Loucy (cell line): Measurements from ENCODE around the gene STK39.

Source experiments
- EZH2phosphoT487 ChIP-seq: fragments of 200-600 bp; IDR thresholded peaks from 2 replicates; pipeline ENCODE4 v1.6.1; 2018; ENCODE audit warnings: antibody characterized with exemption, mild to moderate bottlenecking, moderate library complexity, borderline replicate concordance
- TF ChIP-seq, protein P1 (sequence below): fragments of 200-600 bp; sonication (generic); conservative IDR thresholded peaks from 2 replicates; pipeline ENCODE4 v1.5.1; 2014; ENCODE audit warnings: mild to moderate bottlenecking, antibody characterized with exemption, low read length

DNA sequence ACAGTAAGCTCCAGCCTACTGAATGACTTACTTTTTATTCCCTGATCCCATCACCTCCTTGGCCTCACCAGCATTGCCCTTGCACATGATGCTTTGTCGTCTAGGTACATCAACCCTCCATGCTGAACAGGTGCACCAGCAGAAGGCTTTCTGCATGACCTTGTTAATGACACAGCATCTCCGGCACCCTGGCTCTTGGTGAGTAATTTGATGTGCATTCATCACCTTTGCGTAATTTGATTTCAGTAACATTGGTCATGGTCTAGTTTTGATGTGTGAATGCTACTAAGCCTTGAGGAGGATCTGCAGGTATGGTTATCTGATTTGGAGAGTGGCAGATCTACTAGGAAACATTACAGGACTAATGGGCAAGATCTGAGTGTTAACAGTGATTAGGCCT lies 103.6 kb downstream of the STK39 start:
- no peak for TF ChIP-seq EZH2phosphoT487
- TF ChIP-seq, protein P1, sequence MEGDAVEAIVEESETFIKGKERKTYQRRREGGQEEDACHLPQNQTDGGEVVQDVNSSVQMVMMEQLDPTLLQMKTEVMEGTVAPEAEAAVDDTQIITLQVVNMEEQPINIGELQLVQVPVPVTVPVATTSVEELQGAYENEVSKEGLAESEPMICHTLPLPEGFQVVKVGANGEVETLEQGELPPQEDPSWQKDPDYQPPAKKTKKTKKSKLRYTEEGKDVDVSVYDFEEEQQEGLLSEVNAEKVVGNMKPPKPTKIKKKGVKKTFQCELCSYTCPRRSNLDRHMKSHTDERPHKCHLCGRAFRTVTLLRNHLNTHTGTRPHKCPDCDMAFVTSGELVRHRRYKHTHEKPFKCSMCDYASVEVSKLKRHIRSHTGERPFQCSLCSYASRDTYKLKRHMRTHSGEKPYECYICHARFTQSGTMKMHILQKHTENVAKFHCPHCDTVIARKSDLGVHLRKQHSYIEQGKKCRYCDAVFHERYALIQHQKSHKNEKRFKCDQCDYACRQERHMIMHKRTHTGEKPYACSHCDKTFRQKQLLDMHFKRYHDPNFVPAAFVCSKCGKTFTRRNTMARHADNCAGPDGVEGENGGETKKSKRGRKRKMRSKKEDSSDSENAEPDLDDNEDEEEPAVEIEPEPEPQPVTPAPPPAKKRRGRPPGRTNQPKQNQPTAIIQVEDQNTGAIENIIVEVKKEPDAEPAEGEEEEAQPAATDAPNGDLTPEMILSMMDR, result no peak
